HG03039 (cell line): ENCODE results near the gene ME1.
A peak's percentile ranks its signal among the peaks of the same experiment; 100 is the strongest.
"Not testable (repeated sequence)": the region's sequence is repeated elsewhere in the genome, so short reads cannot be mapped to it uniquely, and the experiment has no call there.

Source experiments
- ATAC-seq: cut with Tn5 transposase; IDR thresholded peaks from one replicate; pipeline ENCODE4 v1.9.1; 2021; ENCODE audit warnings: mild to moderate bottlenecking, moderate library complexity; ENCODE audit not compliant: unreplicated experiment

Gene ME1

GRCh38 chr6:83260577-83260976, 170.3 kb downstream of the ME1 start:
- ATAC-seq = no peak

- no peak for ATAC-seq
Measured at GRCh38 chr6:83258517-83258916, 172.3 kb downstream of the ME1 start.

- ATAC-seq = no peak
Measured at GRCh38 chr6:83257791-83258190, 173.1 kb downstream of the ME1 start.

- not testable (repeated sequence) for ATAC-seq
Measured at GRCh38 chr6:83256719-83257118, 174.1 kb downstream of the ME1 start.

GRCh38 chr6:83252719-83253118, 178.1 kb downstream of the ME1 start:
- no peak for ATAC-seq

GRCh38 chr6:83250235-83250634, 180.6 kb downstream of the ME1 start:
- ATAC-seq = no peak

GRCh38 chr6:83247471-83247870, 183.4 kb downstream of the ME1 start:
- no peak for ATAC-seq

- no peak for ATAC-seq
Measured at GRCh38 chr6:83231146-83231545, 199.7 kb downstream of the ME1 start.

- no peak for ATAC-seq
Measured at GRCh38 chr6:83226517-83226916, 204.3 kb downstream of the ME1 start.

GRCh38 chr6:83221889-83222479, 208.9 kb downstream of the ME1 start:
- ATAC-seq = no peak

- ATAC-seq = no peak
Measured at GRCh38 chr6:83221276-83221675, 209.6 kb downstream of the ME1 start.

GRCh38 chr6:83220121-83220520, 210.7 kb downstream of the ME1 start:
- no peak for ATAC-seq

- ATAC-seq = no peak
Measured at GRCh38 chr6:83218646-83219045, 212.2 kb downstream of the ME1 start.

- ATAC-seq = no peak
Measured at GRCh38 chr6:83216806-83217205, 214.0 kb downstream of the ME1 start.

GRCh38 chr6:83215131-83216047, 215.5 kb downstream of the ME1 start:
- ATAC-seq = peak; percentile 99

GRCh38 chr6:83202031-83202430, 228.8 kb downstream of the ME1 start:
- ATAC-seq = no peak

GRCh38 chr6:83199863-83200225, 231.0 kb downstream of the ME1 start:
- no peak for ATAC-seq

GRCh38 chr6:83199173-83199862, 231.5 kb downstream of the ME1 start:
- ATAC-seq = peak; percentile 50

- ATAC-seq = no peak
Measured at GRCh38 chr6:83198486-83199172, 232.2 kb downstream of the ME1 start.

- no peak for ATAC-seq
Measured at GRCh38 chr6:83193747-83194566, 236.9 kb downstream of the ME1 start.
